ENCODE results near the gene CACNA1C.

CACNA1C gene

GRCh38 chr12:2642176-2642892 lies 589.5 kb downstream of the CACNA1C start:
- peak in 2 of 6 experiments; percentile 4 to 21 for DNase-seq

- DNase-seq = no peak
Observed at GRCh38 chr12:2642896-2643425, 590.2 kb downstream of the CACNA1C start.

GRCh38 chr12:2643576-2644135 lies 590.9 kb downstream of the CACNA1C start:
- DNase-seq = no peak

DNA sequence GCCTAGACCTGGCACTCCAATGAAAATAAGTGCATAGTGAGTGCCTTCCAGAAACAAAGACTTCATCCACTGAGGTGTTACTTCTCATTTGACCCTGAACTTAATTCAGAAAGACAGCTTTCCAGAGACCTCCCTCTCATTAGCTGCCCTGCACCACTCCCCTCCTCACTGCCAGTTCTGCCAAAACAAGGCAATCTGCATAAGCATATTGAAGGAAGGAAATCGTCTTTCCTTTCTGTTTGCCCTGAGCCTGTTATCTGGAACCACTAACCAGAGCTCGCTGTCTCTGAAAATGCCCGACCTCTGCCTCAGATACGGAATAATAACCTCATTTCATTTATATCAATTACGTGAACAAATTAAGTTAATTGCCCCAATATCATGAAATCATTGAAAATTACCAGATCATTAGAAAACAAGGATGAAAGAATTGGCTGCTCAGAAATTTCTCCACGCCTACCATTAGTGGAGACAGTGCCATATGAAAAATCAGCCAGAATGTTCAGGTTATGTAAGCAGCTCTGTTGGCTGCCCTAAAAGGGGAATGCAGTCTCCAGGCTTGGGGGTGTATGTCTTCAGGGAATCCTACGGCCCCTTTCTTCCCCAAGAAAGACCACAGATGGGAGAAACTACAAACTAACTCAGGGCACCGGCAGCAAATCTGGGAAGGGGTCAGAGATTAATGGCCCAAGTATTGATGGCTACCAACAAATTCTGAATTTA lies 592.1 kb downstream of the CACNA1C start:
- DNase-seq = no peak

- DNase-seq = no peak
Observed at GRCh38 chr12:2645460-2645859, 592.7 kb downstream of the CACNA1C start.

GRCh38 chr12:2646341-2646740 lies 593.6 kb downstream of the CACNA1C start:
- no peak for DNase-seq

DNA sequence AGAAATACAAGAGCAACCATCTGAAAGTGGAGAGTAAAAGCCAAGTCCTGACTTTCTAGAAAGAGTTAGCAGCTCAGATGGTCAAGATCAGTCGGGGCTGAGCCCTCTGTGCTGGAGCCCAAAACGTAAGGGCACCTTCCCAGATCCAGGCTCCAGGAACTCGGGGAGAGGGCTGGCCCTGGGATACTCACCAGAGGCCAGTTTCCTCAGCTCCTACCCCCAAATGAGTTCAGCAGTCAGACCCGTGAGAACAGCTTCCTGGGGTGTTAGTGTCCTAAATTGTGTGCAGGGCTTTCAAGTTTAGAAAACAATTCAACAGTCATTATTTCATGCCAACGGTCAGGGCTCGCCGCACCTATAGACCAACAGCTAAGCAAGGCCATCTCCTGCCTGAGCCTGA lies 594.4 kb downstream of the CACNA1C start:
- no peak for DNase-seq

DNA sequence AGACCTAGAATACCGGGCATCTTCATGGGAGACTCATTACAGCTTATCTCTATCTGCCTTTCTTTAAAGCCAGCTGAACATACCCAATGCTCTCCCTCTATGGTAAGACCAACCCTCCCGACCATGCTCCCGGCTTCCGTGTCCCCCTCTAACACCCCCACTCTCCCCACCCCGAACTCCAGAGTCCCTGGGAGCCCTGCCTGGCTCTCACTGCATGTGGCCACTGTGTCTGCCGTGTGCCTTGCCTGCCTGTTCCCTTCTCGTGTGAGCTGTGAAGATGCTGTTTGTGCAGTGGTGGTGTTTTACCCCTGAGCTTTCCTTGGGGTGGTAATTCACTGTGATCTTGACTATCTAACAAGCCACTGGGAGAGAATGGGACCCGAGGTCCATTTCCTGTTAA lies 595.6 kb downstream of the CACNA1C start:
- no peak for DNase-seq

- no peak for DNase-seq
Observed at GRCh38 chr12:2649201-2650030, 596.6 kb downstream of the CACNA1C start.

DNA sequence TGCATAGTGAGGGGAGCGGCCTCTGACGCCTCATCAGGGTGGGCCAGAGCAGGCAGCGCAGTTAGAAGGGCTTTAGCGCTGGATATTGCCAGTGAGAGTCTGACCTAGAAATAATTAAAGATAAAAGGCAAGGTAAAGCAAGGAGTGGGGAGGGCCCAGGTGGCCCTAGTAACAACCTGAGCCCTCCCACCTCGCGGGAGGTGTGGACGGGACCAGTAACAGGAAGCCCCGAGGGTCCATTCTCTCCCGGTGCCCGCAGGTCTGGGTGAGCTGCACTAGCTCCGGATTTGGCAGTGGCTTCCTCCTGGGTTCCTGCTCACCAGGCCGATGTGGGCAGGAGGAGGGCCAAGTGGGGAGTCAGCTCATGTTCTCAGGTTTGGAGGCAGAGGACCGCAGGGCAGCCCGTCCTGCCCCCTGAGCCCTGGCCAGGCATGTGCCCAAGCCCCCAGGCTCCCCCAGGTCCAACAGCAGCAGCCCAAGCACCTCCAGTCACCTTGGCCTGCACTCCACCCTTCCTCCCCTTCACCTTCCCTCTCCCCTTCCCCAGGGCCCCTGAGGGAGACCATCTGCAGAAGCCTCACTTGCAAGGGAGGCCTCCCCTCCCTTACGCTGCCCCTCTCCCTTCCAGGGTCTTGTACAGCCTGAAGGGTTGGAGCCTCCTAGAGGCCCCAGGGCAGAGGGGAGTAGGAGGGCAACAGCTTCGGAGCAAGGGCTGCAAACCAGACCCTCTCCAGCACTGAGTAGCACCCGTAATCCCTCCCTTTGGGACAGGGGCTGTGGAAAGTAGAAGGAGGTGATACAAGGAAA lies 597.7 kb downstream of the CACNA1C start:
- DNase-seq = no peak

- DNase-seq = no peak
Observed at GRCh38 chr12:2651068-2651965, 598.5 kb downstream of the CACNA1C start.

- DNase-seq = no peak
Observed at GRCh38 chr12:2652011-2652400, 599.2 kb downstream of the CACNA1C start.

- no peak for DNase-seq
Observed at GRCh38 chr12:2652401-2653081, 599.8 kb downstream of the CACNA1C start.

DNA sequence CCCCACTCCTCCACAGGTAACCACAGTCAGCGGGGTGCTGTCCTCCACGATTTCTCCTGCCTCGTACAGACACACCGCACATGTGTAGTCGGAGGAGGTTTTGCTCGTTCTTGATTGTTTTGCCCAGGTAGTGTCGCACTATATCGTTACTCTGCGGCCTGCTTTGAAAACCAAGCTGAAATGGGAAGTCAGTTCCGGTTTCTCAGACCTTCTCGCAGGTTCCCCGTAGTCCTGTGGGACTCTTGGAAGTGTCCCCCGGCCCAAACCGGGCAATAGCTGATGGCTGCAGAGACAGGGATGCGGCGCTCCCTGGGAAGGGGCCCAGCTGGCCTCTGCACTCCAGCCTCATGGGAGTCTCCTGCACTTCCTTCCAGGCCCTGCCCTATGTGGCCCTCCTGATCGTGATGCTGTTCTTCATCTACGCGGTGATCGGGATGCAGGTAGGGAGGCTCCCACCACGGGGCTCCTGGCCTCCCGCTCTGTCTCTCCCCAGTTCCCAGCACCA lies 600.7 kb downstream of the CACNA1C start:
- DNase-seq = no peak

DNA sequence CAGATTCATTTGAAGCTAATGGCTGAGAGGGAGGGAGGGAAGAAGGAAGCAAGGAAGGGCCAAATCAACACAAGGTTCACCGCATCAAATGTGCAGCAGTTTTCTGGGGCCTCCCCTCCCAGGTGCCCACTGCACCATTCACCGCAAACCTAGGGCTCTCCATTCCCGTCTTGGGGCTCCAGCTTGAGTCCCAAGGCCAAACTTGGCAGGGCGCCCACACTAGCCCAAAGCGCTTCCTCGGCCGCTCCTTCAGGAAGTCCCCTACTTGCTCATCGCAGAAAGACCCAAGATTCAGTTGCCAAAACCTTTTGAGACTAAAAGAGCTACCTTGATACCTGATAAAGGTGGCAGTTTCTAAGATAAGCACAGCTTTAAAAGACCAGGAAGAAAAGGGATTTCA lies 601.5 kb downstream of the CACNA1C start:
- DNase-seq = no peak

GRCh38 chr12:2654741-2655140 lies 602.0 kb downstream of the CACNA1C start:
- DNase-seq = no peak

- no peak for DNase-seq
Observed at GRCh38 chr12:2662524-2662923, 609.7 kb downstream of the CACNA1C start.

GRCh38 chr12:2664721-2665577 lies 612.2 kb downstream of the CACNA1C start:
- DNase-seq = no peak

GRCh38 chr12:2666411-2666810 lies 613.6 kb downstream of the CACNA1C start:
- DNase-seq = no peak

Data from stimulated activated naive CD4-positive, alpha-beta T cell (primary cell).